ENCODE data around the gene VPS13D. TPM values are rescaled to one million over a fixed set of nuclear protein-coding genes. Genes with fewer than 3 reads are reported as not detected.
"Not testable (repeated sequence)": the region's sequence is repeated elsewhere in the genome, so short reads cannot be mapped to it uniquely, and the experiment has no call there.

Gene VPS13D
- polyA plus RNA-seq, 1 donor: 17.2 TPM

- DNase-seq (ENCODE audit: low read depth): no peak
Observed at GRCh38 chr1:12511516-12512468, 282.0 kb downstream of the VPS13D start.

- DNase-seq (ENCODE audit: low read depth): no peak
Observed at GRCh38 chr1:12513181-12513580, 283.4 kb downstream of the VPS13D start.

- DNase-seq (ENCODE audit: low read depth): no peak
Observed at GRCh38 chr1:12514590-12514989, 284.8 kb downstream of the VPS13D start.

GRCh38 chr1:12515234-12515633 lies 285.4 kb downstream of the VPS13D start:
- no peak for DNase-seq (ENCODE audit: low read depth)

- no peak for DNase-seq (ENCODE audit: low read depth)
Observed at GRCh38 chr1:12516741-12517140, 286.9 kb downstream of the VPS13D start.

GRCh38 chr1:12518931-12519692 lies 289.3 kb downstream of the VPS13D start:
- no peak for DNase-seq (ENCODE audit: low read depth)

GRCh38 chr1:12519693-12520364 lies 290.0 kb downstream of the VPS13D start:
- no peak for DNase-seq (ENCODE audit: low read depth)

GRCh38 chr1:12521096-12521495 lies 291.3 kb downstream of the VPS13D start:
- DNase-seq (ENCODE audit: low read depth): no peak

GRCh38 chr1:12522780-12523179 lies 292.9 kb downstream of the VPS13D start:
- not testable (repeated sequence) for DNase-seq (ENCODE audit: low read depth)

GRCh38 chr1:12524266-12524665 lies 294.4 kb downstream of the VPS13D start:
- DNase-seq (ENCODE audit: low read depth): no peak

- DNase-seq (ENCODE audit: low read depth): no peak
Observed at GRCh38 chr1:12525311-12526181, 295.7 kb downstream of the VPS13D start.

GRCh38 chr1:12527564-12527963 lies 297.7 kb downstream of the VPS13D start:
- no peak for DNase-seq (ENCODE audit: low read depth)

- DNase-seq (ENCODE audit: low read depth): no peak
Observed at GRCh38 chr1:12528021-12528852, 298.4 kb downstream of the VPS13D start.

- no peak for DNase-seq (ENCODE audit: low read depth)
Observed at GRCh38 chr1:12529640-12530174, 299.9 kb downstream of the VPS13D start.

GRCh38 chr1:12530462-12531178 lies 300.8 kb downstream of the VPS13D start:
- no peak for DNase-seq (ENCODE audit: low read depth)

GRCh38 chr1:12531179-12531499 lies 301.3 kb downstream of the VPS13D start:
- DNase-seq (ENCODE audit: low read depth): no peak

- no peak for DNase-seq (ENCODE audit: low read depth)
Observed at GRCh38 chr1:12532405-12533315, 302.8 kb downstream of the VPS13D start.

GRCh38 chr1:12536023-12536639 lies 306.3 kb downstream of the VPS13D start:
- DNase-seq (ENCODE audit: low read depth): no peak

Data from forelimb muscle (tissue), 1 donor.